ENCODE measurements around the gene SLC35F4. TPM values are rescaled to one million over a fixed set of nuclear protein-coding genes. Genes with fewer than 3 reads are reported as not detected.
"Not testable (repeated sequence)": the region's sequence is repeated elsewhere in the genome, so short reads cannot be mapped to it uniquely, and the experiment has no call there.

The SLC35F4 gene
- total RNA-seq, 2 experiments from 2014 or later = not detected

- CTCF ChIA-PET = no interaction called here
- intact Hi-C loops (cut with micrococcal nuclease) = no loop called here
- DNase-seq = no peak
Observed at GRCh38 chr14:57755018-57755521, 110.8 kb downstream of the SLC35F4 start.

GRCh38 chr14:57754527-57754926, 111.4 kb downstream of the SLC35F4 start:
- peaks cover 3% of the 10 kb centered on the region for H3K9me3 Mint-ChIP-seq
- no peak overlapping the region for H3K4me3 Mint-ChIP-seq
- intact Hi-C loops (cut with micrococcal nuclease) = no loop called here
- POLR2A ChIA-PET = no interaction called here
- H3K27ac Mint-ChIP-seq = no peak overlapping the region
- CTCF ChIA-PET = no interaction called here
- H3K4me1 Mint-ChIP-seq (ENCODE audit: low read depth) = no peaks in the 10 kb centered on the region
- no peaks in the 10 kb centered on the region for H3K36me3 Mint-ChIP-seq
- no peak for DNase-seq
- no peaks in the 10 kb centered on the region for H3K27me3 Mint-ChIP-seq

More at GRCh38 chr14:57755018-57755521, 110.8 kb downstream of the SLC35F4 start:
- POLR2A ChIA-PET = no interaction called here
- Mint-ChIP-seq H3K4me3 (no peak overlapping the region), H3K27me3 (no peaks in the 10 kb centered on the region), H3K27ac (no peak overlapping the region), H3K9me3 (peaks cover 3% of the 10 kb centered on the region), H3K4me1 (ENCODE audit: low read depth) (no peaks in the 10 kb centered on the region), H3K36me3 (no peaks in the 10 kb centered on the region)

- Mint-ChIP-seq H3K4me3 (no peak overlapping the region), H3K9me3 (peaks cover 3% of the 10 kb centered on the region), H3K4me1 (ENCODE audit: low read depth) (no peaks in the 10 kb centered on the region), H3K27ac (no peak overlapping the region), H3K36me3 (no peaks in the 10 kb centered on the region), H3K27me3 (no peaks in the 10 kb centered on the region)
- intact Hi-C loops (cut with micrococcal nuclease) = no loop called here
- DNase-seq = no peak
- CTCF ChIA-PET = no interaction called here
- POLR2A ChIA-PET = no interaction called here
Observed at GRCh38 chr14:57753821-57754220, 112.1 kb downstream of the SLC35F4 start.

- H3K27ac Mint-ChIP-seq; POLR2A ChIA-PET; H3K4me1 Mint-ChIP-seq (ENCODE audit: low read depth); H3K4me3 Mint-ChIP-seq; CTCF ChIA-PET; H3K27me3 Mint-ChIP-seq; DNase-seq; H3K9me3 Mint-ChIP-seq; H3K36me3 Mint-ChIP-seq; intact Hi-C loops (cut with micrococcal nuclease): not testable (repeated sequence)
Observed at GRCh38 chr14:57752142-57752695, 113.7 kb downstream of the SLC35F4 start.

GRCh38 chr14:57751400-57751799, 114.5 kb downstream of the SLC35F4 start:
- intact Hi-C loops (cut with micrococcal nuclease) = no loop called here
- DNase-seq = no peak
- no peaks in the 10 kb centered on the region for H3K4me1 Mint-ChIP-seq (ENCODE audit: low read depth)
- H3K9me3 Mint-ChIP-seq = peaks cover 6% of the 10 kb centered on the region
- H3K36me3 Mint-ChIP-seq = no peaks in the 10 kb centered on the region
- POLR2A ChIA-PET = no interaction called here
- CTCF ChIA-PET = no interaction called here
- no peaks in the 10 kb centered on the region for H3K27me3 Mint-ChIP-seq
- H3K4me3 Mint-ChIP-seq = no peak overlapping the region
- no peak overlapping the region for H3K27ac Mint-ChIP-seq

GRCh38 chr14:57749267-57749666, 116.6 kb downstream of the SLC35F4 start:
- no peaks in the 10 kb centered on the region for H3K4me1 Mint-ChIP-seq (ENCODE audit: low read depth)
- intact Hi-C loops (cut with micrococcal nuclease) = no loop called here

GRCh38 chr14:57748279-57748678, 117.6 kb downstream of the SLC35F4 start:
- ChIA-PET POLR2A (no interaction called here), CTCF (no interaction called here)
- Mint-ChIP-seq H3K4me3 (no peak overlapping the region), H3K9me3 (peaks cover 5% of the 10 kb centered on the region), H3K4me1 (ENCODE audit: low read depth) (no peaks in the 10 kb centered on the region), H3K36me3 (no peaks in the 10 kb centered on the region), H3K27me3 (no peaks in the 10 kb centered on the region), H3K27ac (no peak overlapping the region)
- no peak for DNase-seq
- intact Hi-C loops (cut with micrococcal nuclease) = no loop called here

More at GRCh38 chr14:57749267-57749666, 116.6 kb downstream of the SLC35F4 start:
- no peak overlapping the region for H3K27ac Mint-ChIP-seq
- no peaks in the 10 kb centered on the region for H3K27me3 Mint-ChIP-seq
- no peak overlapping the region for H3K4me3 Mint-ChIP-seq
- ChIA-PET CTCF (no interaction called here), POLR2A (no interaction called here)
- no peaks in the 10 kb centered on the region for H3K36me3 Mint-ChIP-seq
- DNase-seq = no peak
- H3K9me3 Mint-ChIP-seq = peaks cover 8% of the 10 kb centered on the region

GRCh38 chr14:57747036-57747435, 118.9 kb downstream of the SLC35F4 start:
- H3K4me3 Mint-ChIP-seq = no peak overlapping the region
- no peaks in the 10 kb centered on the region for H3K4me1 Mint-ChIP-seq (ENCODE audit: low read depth)
- H3K36me3 Mint-ChIP-seq = no peaks in the 10 kb centered on the region
- H3K9me3 Mint-ChIP-seq = peaks cover 5% of the 10 kb centered on the region
- ChIA-PET POLR2A (no interaction called here), CTCF (interaction anchor here (0.7 kb wide), 1 partner anchor 157 kb away, joined by 4 read pairs; no protein-coding TSS in a partner anchor)
- no peak for DNase-seq
- no peaks in the 10 kb centered on the region for H3K27me3 Mint-ChIP-seq
- H3K27ac Mint-ChIP-seq = no peak overlapping the region
- intact Hi-C loops (cut with micrococcal nuclease) = no loop called here

GRCh38 chr14:57746563-57746962, 119.3 kb downstream of the SLC35F4 start:
- no peaks in the 10 kb centered on the region for H3K36me3 Mint-ChIP-seq
- no peak overlapping the region for H3K27ac Mint-ChIP-seq
- ChIA-PET CTCF (interaction anchor here (0.7 kb wide), 1 partner anchor 156 kb away, joined by 4 read pairs; no protein-coding TSS in a partner anchor), POLR2A (no interaction called here)
- no peak for DNase-seq
- intact Hi-C loops (cut with micrococcal nuclease) = no loop called here
- no peak overlapping the region for H3K4me3 Mint-ChIP-seq
- peaks cover 5% of the 10 kb centered on the region for H3K9me3 Mint-ChIP-seq
- H3K4me1 Mint-ChIP-seq (ENCODE audit: low read depth) = no peaks in the 10 kb centered on the region
- H3K27me3 Mint-ChIP-seq = no peaks in the 10 kb centered on the region

- H3K4me1 Mint-ChIP-seq (ENCODE audit: low read depth) = no peaks in the 10 kb centered on the region
- ChIA-PET CTCF (no interaction called here), POLR2A (no interaction called here)
- H3K27me3 Mint-ChIP-seq = no peaks in the 10 kb centered on the region
- H3K27ac Mint-ChIP-seq = no peak overlapping the region
- intact Hi-C loops (cut with micrococcal nuclease) = no loop called here
- H3K9me3 Mint-ChIP-seq = no peaks in the 10 kb centered on the region
- no peaks in the 10 kb centered on the region for H3K36me3 Mint-ChIP-seq
- no peak overlapping the region for H3K4me3 Mint-ChIP-seq
- DNase-seq = no peak
Observed at GRCh38 chr14:57739516-57739915, 126.4 kb downstream of the SLC35F4 start.

- Mint-ChIP-seq H3K27ac (no peak overlapping the region), H3K4me3 (no peak overlapping the region), H3K36me3 (no peaks in the 10 kb centered on the region), H3K9me3 (no peaks in the 10 kb centered on the region), H3K27me3 (no peaks in the 10 kb centered on the region), H3K4me1 (ENCODE audit: low read depth) (no peaks in the 10 kb centered on the region)
- DNase-seq = no peak
- ChIA-PET CTCF (no interaction called here), POLR2A (no interaction called here)
- intact Hi-C loops (cut with micrococcal nuclease) = no loop called here
Observed at GRCh38 chr14:57737598-57737997, 128.3 kb downstream of the SLC35F4 start.

GRCh38 chr14:57736391-57736790, 129.5 kb downstream of the SLC35F4 start:
- no peak overlapping the region for H3K4me3 Mint-ChIP-seq
- ChIA-PET POLR2A (no interaction called here), CTCF (no interaction called here)
- DNase-seq = no peak
- H3K36me3 Mint-ChIP-seq = no peaks in the 10 kb centered on the region
- H3K9me3 Mint-ChIP-seq = no peaks in the 10 kb centered on the region
- intact Hi-C loops (cut with micrococcal nuclease) = no loop called here
- H3K27ac Mint-ChIP-seq = no peak overlapping the region
- no peaks in the 10 kb centered on the region for H3K4me1 Mint-ChIP-seq (ENCODE audit: low read depth)
- no peaks in the 10 kb centered on the region for H3K27me3 Mint-ChIP-seq

GRCh38 chr14:57735276-57735675, 130.6 kb downstream of the SLC35F4 start:
- no peaks in the 10 kb centered on the region for H3K36me3 Mint-ChIP-seq
- H3K9me3 Mint-ChIP-seq = no peaks in the 10 kb centered on the region
- POLR2A ChIA-PET = no interaction called here
- no peak overlapping the region for H3K4me3 Mint-ChIP-seq
- H3K4me1 Mint-ChIP-seq (ENCODE audit: low read depth) = no peaks in the 10 kb centered on the region
- H3K27me3 Mint-ChIP-seq = no peaks in the 10 kb centered on the region
- CTCF ChIA-PET = no interaction called here
- H3K27ac Mint-ChIP-seq = no peak overlapping the region
- DNase-seq = no peak
- intact Hi-C loops (cut with micrococcal nuclease) = no loop called here

All from activated CD4-positive, alpha-beta memory T cell treated with anti-CD3 and anti-CD28 coated beads for 36 hours (primary cell).